ENCODE data around the gene KCNV2. TPM values are rescaled to one million over a fixed set of nuclear protein-coding genes. Genes with fewer than 3 reads are reported as not detected.

Gene KCNV2
- polyA plus RNA-seq, 1 donor from 2014 or later, result not detected

DNA sequence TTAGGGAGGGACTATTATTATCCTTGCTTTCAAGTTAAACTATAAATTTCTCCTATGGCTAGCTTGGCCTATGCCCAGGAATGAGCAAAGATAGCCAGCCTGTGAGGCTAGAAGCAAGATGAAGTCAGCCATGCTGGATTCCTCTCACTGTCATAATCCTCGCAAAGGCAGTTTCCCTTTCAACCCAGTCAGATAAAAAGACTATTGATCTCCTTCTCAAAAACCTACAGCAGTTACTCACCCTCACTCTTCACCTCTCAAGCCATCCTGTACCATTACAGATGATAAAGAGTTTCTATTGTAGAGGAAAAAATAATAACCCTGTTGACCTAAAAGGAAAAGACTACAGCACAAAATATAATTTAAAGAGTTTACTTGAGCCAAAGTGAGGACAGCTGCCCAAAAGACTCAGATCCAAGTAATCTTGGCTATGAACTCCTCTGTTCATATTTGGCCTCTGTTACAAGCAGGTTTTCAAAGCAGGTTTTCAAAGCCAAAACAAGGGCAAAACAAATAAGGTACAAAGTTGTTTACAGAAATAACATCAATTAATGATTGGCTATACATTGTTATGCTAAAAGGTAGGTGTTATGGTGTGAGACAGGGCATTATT is 41.7 kb downstream of the KCNV2 start:
- Histone ChIP-seq H4K20me1 (ENCODE audit: insufficient read depth) (no peaks in the 10 kb centered on the region), H3K9me3 (ENCODE audit: low read length) (no peaks in the 10 kb centered on the region), H3K4me2 (ENCODE audit: low read length) (no peak overlapping the region), H3F3A (ENCODE audit: insufficient read depth, low read length, poor library complexity, severe bottlenecking) (no peaks in the 10 kb centered on the region), H3K9ac (ENCODE audit: low read length) (no peak overlapping the region), H2AFZ (ENCODE audit: low read depth, low read length) (no peak overlapping the region), H3K36me3 (ENCODE audit: insufficient read depth, low read length) (no peaks in the 10 kb centered on the region), H3K79me2 (replicated peaks; ENCODE audit: insufficient read depth, low read length) (no peaks in the 10 kb centered on the region), H3K27ac (ENCODE audit: low read length) (no peak overlapping the region), H3K4me3 (ENCODE audit: low read length) (no peak overlapping the region), H3K27me3 (ENCODE audit: insufficient read depth, low read depth, low read length) (no peaks in the 10 kb centered on the region), H3K9me2 (ENCODE audit: insufficient read depth, low read length) (no peaks in the 10 kb centered on the region)
- TF ChIP-seq EZH2 (IDR thresholded peaks at IDR 0.05; ENCODE audit: borderline replicate concordance, insufficient read depth, low read length, poor library complexity, severe bottlenecking) (no peak), SMC3 (conservative IDR thresholded peaks at IDR 0.05; ENCODE audit: poor library complexity) (no peak), RAD21 (conservative IDR thresholded peaks at IDR 0.05) (no peak), TAF1 (IDR thresholded peaks at IDR 0.05; ENCODE audit: low read depth) (no peak), MXI1 (conservative IDR thresholded peaks at IDR 0.05; ENCODE audit: poor library complexity, severe bottlenecking) (no peak), EP300 (conservative IDR thresholded peaks at IDR 0.05; ENCODE audit: poor library complexity, severe bottlenecking) (no peak), POLR2AphosphoS5 (IDR thresholded peaks at IDR 0.05) (no peak)
- TF ChIP-seq, protein P1, sequence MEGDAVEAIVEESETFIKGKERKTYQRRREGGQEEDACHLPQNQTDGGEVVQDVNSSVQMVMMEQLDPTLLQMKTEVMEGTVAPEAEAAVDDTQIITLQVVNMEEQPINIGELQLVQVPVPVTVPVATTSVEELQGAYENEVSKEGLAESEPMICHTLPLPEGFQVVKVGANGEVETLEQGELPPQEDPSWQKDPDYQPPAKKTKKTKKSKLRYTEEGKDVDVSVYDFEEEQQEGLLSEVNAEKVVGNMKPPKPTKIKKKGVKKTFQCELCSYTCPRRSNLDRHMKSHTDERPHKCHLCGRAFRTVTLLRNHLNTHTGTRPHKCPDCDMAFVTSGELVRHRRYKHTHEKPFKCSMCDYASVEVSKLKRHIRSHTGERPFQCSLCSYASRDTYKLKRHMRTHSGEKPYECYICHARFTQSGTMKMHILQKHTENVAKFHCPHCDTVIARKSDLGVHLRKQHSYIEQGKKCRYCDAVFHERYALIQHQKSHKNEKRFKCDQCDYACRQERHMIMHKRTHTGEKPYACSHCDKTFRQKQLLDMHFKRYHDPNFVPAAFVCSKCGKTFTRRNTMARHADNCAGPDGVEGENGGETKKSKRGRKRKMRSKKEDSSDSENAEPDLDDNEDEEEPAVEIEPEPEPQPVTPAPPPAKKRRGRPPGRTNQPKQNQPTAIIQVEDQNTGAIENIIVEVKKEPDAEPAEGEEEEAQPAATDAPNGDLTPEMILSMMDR (IDR thresholded peaks at IDR 0.05; ENCODE audit: poor library complexity, severe bottlenecking), result no peak
- TF ChIP-seq, protein P2, sequence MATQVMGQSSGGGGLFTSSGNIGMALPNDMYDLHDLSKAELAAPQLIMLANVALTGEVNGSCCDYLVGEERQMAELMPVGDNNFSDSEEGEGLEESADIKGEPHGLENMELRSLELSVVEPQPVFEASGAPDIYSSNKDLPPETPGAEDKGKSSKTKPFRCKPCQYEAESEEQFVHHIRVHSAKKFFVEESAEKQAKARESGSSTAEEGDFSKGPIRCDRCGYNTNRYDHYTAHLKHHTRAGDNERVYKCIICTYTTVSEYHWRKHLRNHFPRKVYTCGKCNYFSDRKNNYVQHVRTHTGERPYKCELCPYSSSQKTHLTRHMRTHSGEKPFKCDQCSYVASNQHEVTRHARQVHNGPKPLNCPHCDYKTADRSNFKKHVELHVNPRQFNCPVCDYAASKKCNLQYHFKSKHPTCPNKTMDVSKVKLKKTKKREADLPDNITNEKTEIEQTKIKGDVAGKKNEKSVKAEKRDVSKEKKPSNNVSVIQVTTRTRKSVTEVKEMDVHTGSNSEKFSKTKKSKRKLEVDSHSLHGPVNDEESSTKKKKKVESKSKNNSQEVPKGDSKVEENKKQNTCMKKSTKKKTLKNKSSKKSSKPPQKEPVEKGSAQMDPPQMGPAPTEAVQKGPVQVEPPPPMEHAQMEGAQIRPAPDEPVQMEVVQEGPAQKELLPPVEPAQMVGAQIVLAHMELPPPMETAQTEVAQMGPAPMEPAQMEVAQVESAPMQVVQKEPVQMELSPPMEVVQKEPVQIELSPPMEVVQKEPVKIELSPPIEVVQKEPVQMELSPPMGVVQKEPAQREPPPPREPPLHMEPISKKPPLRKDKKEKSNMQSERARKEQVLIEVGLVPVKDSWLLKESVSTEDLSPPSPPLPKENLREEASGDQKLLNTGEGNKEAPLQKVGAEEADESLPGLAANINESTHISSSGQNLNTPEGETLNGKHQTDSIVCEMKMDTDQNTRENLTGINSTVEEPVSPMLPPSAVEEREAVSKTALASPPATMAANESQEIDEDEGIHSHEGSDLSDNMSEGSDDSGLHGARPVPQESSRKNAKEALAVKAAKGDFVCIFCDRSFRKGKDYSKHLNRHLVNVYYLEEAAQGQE (IDR thresholded peaks at IDR 0.05; ENCODE audit: borderline replicate concordance), result no peak

DNA sequence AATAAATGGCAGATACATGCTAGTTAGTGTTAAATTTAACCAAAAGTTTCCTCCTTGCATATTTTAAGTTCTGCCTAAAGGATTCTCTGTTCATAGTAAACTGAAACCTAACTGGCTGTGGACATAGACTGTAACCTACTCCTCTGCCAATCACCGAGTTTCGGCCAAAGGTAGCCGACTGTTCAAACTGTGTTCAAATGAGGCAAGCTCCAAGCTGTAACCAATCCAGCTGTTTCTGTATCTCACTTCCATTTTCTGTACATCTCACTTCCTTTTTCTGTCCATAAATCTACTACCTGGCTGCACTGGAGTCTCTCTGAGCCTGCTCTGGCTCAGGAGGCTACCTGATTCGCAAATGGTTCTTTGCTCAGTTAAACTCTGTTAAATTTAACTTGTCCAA is 44.1 kb downstream of the KCNV2 start:
- no peak overlapping the region for H3K27ac ChIP-seq (ENCODE audit: low read length)

More for the DNA sequence above, 44.1 kb downstream of the KCNV2 start:
- Histone ChIP-seq H3K9ac (ENCODE audit: low read length) (no peak overlapping the region), H3K4me3 (ENCODE audit: low read length) (no peak overlapping the region), H3K9me2 (ENCODE audit: insufficient read depth, low read length) (no peaks in the 10 kb centered on the region), H4K20me1 (ENCODE audit: insufficient read depth) (no peaks in the 10 kb centered on the region), H3K9me3 (ENCODE audit: low read length) (no peaks in the 10 kb centered on the region), H3K27me3 (ENCODE audit: insufficient read depth, low read depth, low read length) (no peaks in the 10 kb centered on the region), H3K4me2 (ENCODE audit: low read length) (no peak overlapping the region), H3F3A (ENCODE audit: insufficient read depth, low read length, poor library complexity, severe bottlenecking) (no peaks in the 10 kb centered on the region), H2AFZ (ENCODE audit: low read depth, low read length) (no peak overlapping the region), H3K36me3 (ENCODE audit: insufficient read depth, low read length) (no peaks in the 10 kb centered on the region), H3K79me2 (replicated peaks; ENCODE audit: insufficient read depth, low read length) (no peaks in the 10 kb centered on the region)
- TF ChIP-seq, protein P1 (IDR thresholded peaks at IDR 0.05; ENCODE audit: poor library complexity, severe bottlenecking), result no peak
- TF ChIP-seq EP300 (conservative IDR thresholded peaks at IDR 0.05; ENCODE audit: poor library complexity, severe bottlenecking) (no peak), EZH2 (IDR thresholded peaks at IDR 0.05; ENCODE audit: borderline replicate concordance, insufficient read depth, low read length, poor library complexity, severe bottlenecking) (no peak), RAD21 (conservative IDR thresholded peaks at IDR 0.05) (no peak), SMC3 (conservative IDR thresholded peaks at IDR 0.05; ENCODE audit: poor library complexity) (no peak), POLR2AphosphoS5 (IDR thresholded peaks at IDR 0.05) (no peak)
- TF ChIP-seq, protein P2 (IDR thresholded peaks at IDR 0.05; ENCODE audit: borderline replicate concordance), result no peak
